ENCODE measurements around the gene PTPRN2.

The PTPRN2 gene

GRCh38 chr7:158244430-158244829 is 343.2 kb downstream of the PTPRN2 start:
- no peak overlapping the region for H3K4me3 ChIP-seq (ENCODE audit: low read depth, low read length)
- TF ChIP-seq, protein P1, sequence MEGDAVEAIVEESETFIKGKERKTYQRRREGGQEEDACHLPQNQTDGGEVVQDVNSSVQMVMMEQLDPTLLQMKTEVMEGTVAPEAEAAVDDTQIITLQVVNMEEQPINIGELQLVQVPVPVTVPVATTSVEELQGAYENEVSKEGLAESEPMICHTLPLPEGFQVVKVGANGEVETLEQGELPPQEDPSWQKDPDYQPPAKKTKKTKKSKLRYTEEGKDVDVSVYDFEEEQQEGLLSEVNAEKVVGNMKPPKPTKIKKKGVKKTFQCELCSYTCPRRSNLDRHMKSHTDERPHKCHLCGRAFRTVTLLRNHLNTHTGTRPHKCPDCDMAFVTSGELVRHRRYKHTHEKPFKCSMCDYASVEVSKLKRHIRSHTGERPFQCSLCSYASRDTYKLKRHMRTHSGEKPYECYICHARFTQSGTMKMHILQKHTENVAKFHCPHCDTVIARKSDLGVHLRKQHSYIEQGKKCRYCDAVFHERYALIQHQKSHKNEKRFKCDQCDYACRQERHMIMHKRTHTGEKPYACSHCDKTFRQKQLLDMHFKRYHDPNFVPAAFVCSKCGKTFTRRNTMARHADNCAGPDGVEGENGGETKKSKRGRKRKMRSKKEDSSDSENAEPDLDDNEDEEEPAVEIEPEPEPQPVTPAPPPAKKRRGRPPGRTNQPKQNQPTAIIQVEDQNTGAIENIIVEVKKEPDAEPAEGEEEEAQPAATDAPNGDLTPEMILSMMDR (IDR thresholded peaks at IDR 0.05; ENCODE audit: low read depth, low read length, missing control alignments), result no peak

DNA sequence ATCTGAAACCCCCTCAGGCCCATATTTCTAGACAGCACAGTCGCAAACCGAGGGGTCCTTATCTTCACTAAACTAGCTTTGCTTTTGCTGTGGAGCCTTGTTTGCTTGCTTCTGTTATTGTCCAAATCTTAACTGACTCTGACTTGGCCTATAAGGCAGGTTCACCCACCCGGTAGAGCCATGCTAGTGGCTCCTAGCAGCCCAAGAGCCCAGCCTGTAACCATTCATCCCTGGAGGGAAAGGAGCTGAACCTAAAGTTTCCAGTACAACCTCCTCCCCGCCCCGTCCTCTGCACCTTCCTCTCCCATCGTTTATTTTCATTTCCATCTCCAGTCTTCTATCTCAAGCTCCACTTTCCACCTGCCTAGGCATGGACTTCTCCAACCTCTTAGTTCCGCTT is 345.7 kb downstream of the PTPRN2 start:
- DNase-seq (ENCODE audit: low read depth), result no peak
- no peak overlapping the region for H3K4me3 ChIP-seq (ENCODE audit: low read depth, low read length)
- TF ChIP-seq, protein P1 (IDR thresholded peaks at IDR 0.05; ENCODE audit: low read depth, low read length, missing control alignments), result no peak

More at GRCh38 chr7:158244430-158244829, 343.2 kb downstream of the PTPRN2 start:
- no peak for DNase-seq (ENCODE audit: low read depth)

DNA sequence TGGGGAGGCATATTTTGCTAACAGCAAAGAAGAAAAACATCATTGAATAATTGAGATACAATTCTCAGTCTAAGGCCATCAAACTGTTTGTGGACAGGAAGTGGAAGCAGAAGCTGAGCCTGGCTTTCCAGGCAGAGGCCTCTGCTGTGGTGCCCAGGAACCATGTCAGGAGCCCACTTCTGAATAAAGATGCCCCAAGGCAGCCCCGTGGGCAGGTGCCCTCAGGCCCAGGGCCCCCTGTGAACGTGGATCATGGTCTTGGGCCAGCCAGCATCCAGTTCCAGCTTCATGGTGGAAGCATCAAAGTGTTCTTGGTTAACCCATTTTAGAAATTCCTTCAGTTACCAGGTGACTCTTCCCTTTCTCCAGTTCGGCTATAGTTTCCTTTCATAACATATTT is 346.8 kb downstream of the PTPRN2 start:
- TF ChIP-seq, protein P1 (IDR thresholded peaks at IDR 0.05; ENCODE audit: low read depth, low read length, missing control alignments), result no peak
- DNase-seq (ENCODE audit: low read depth), result no peak
- no peak overlapping the region for H3K4me3 ChIP-seq (ENCODE audit: low read depth, low read length)

GRCh38 chr7:158239290-158239981 is 348.2 kb downstream of the PTPRN2 start:
- TF ChIP-seq, protein P1 (IDR thresholded peaks at IDR 0.05; ENCODE audit: low read depth, low read length, missing control alignments), result no peak

DNA sequence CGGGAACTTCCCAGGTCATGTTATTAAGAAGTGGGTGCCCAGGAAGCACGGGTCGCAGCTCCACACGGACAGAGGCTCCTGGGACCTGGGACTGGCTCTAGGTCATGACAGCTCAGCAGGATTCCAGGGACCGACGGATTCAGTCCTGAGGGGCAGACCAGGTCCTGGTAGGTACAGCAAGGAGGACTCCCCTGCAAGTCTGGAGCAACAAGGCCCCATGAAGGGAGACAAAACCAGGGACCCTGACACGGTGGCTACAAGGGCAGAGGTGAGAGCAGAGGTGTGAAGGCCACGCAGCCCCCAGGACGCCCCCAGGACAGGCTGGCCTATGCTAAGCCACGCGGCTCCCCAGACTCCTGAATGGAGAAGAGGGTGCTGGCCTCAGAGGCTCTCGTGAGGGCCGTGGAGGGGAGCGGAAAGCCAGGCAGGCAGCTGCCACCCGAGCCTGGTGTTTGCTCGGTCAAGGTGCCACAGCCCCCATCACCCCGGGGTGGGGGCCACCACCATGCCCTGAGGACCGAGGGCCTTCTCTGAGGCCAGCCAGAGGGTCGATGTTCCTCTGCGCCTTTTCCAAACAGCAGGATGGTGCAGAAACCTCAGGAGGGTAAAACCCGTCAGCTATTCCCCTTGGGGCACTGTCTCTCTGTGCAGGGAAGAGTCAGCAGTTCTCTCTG is 348.9 kb downstream of the PTPRN2 start:
- TF ChIP-seq, protein P1 (IDR thresholded peaks at IDR 0.05; ENCODE audit: low read depth, low read length, missing control alignments), result no peak
- DNase-seq (ENCODE audit: low read depth), result no peak
- no peak overlapping the region for H3K4me3 ChIP-seq (ENCODE audit: low read depth, low read length)

More at GRCh38 chr7:158239290-158239981, 348.2 kb downstream of the PTPRN2 start:
- no peak for DNase-seq (ENCODE audit: low read depth)
- H3K4me3 ChIP-seq (ENCODE audit: low read depth, low read length), result no peak overlapping the region

GRCh38 chr7:158237672-158238335 is 349.8 kb downstream of the PTPRN2 start:
- TF ChIP-seq, protein P1 (IDR thresholded peaks at IDR 0.05; ENCODE audit: low read depth, low read length, missing control alignments), result no peak
- H3K4me3 ChIP-seq (ENCODE audit: low read depth, low read length), result no peak overlapping the region
- no peak for DNase-seq (ENCODE audit: low read depth)
